BJ (cell line): ENCODE measurements around the gene SLC43A1. TPM values are rescaled to one million over a fixed set of nuclear protein-coding genes. Genes with fewer than 3 reads are reported as not detected.

Experiments
- CTCF ChIA-PET: fragments of 350-600 bp; formaldehyde crosslinking; extraction: SDS; loops from one replicate; lab custom pipeline; 2021; ENCODE audit warnings: antibody characterized with exemption, inconsistent platforms; lab: Yijun Ruan, JAX
- POLR2A ChIA-PET: fragments of 300-600 bp; sonication (Branson Sonifier 250); formaldehyde crosslinking; extraction: SDS; loops from one replicate; lab custom pipeline; 2021; ENCODE audit warnings: antibody characterized with exemption; lab: Charles Lee
- DNase-seq: peaks from one replicate; pipeline ENCODE4 v3.0.0-alpha.2; 2011; ENCODE audit warnings: low read depth
- H3K27me3 ChIP-seq: 2 replicates; pipeline ENCODE4 v1.6.0; 2011; ENCODE audit warnings: low read length; ENCODE audit not compliant: control insufficient read depth, insufficient read depth
- H3K36me3 ChIP-seq: 2 replicates; pipeline ENCODE4 v1.5.1; 2011; ENCODE audit warnings: low read length; ENCODE audit not compliant: control insufficient read depth, insufficient read depth
- H3K4me3 ChIP-seq: 2 replicates; pipeline ENCODE4 v1.5.1; 2011; ENCODE audit warnings: low read depth, mild to moderate bottlenecking, control low read depth, low read length
- polyA plus RNA-seq: library from polyadenylated mRNA; depleted of rRNA; stranded (reverse); fragments of >200 nt; gene quantifications from 2 replicates; pipeline ENCODE4 v1.2.3, GENCODE V29; 2011
- TF ChIP-seq, protein P1 (sequence below): IDR thresholded peaks from 2 replicates; pipeline ENCODE4 v1.5.1; 2011; ENCODE audit warnings: low read depth, mild to moderate bottlenecking, control low read depth, inconsistent platforms, low read length, moderate library complexity; ENCODE audit not compliant: insufficient read depth

The SLC43A1 gene
- polyA plus RNA-seq, 1 experiment: 23.4 TPM

DNA sequence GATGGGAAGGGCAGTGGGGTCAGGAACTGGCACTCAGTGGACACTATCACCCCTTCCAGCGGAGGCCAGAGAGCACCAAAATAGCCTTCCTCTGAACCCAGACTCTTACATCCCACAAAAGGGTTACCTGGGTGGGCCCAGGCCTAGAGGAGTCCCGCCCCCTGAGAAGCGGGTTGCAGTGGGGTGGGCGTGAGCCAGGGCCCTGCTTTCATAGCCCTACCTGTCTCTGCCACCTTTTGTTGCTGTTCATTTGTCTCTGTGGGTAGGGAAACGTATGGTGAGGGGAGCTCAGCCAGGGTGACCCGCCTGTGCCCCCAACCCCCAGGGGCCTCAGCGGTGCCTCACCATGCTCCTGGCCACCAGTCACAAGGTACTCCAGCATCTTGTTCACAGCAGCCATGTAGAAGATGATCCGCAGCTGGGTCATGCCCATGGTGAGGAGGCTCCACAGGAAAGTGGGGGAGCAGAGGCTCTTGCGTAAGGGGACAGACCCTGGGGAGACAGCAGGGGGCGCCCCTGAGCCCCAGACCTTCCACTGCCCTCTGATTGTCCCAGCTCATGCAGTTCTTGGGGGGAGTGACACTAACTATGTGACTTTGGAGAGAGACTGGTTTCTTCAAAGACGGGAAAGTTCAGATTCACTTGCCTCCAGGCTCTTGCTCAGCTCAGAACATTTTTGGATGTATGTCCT lies 24.0 kb downstream of the SLC43A1 start:
- H3K27me3 ChIP-seq: no peaks in the 10 kb centered on the region
- H3K4me3 ChIP-seq: no peak overlapping the region
- TF ChIP-seq, protein P1, sequence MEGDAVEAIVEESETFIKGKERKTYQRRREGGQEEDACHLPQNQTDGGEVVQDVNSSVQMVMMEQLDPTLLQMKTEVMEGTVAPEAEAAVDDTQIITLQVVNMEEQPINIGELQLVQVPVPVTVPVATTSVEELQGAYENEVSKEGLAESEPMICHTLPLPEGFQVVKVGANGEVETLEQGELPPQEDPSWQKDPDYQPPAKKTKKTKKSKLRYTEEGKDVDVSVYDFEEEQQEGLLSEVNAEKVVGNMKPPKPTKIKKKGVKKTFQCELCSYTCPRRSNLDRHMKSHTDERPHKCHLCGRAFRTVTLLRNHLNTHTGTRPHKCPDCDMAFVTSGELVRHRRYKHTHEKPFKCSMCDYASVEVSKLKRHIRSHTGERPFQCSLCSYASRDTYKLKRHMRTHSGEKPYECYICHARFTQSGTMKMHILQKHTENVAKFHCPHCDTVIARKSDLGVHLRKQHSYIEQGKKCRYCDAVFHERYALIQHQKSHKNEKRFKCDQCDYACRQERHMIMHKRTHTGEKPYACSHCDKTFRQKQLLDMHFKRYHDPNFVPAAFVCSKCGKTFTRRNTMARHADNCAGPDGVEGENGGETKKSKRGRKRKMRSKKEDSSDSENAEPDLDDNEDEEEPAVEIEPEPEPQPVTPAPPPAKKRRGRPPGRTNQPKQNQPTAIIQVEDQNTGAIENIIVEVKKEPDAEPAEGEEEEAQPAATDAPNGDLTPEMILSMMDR: peak; percentile 75
- ChIA-PET CTCF (interaction anchor here (0.7 to 15.7 kb wide), 11 partner anchors 10 to 143 kb away, joined by 3 to 182 read pairs (median 8); partner anchors contain the start of genes SLC43A1 and TIMM10), POLR2A (no interaction called here)
- peaks cover 14% of the 10 kb centered on the region for H3K36me3 ChIP-seq
- no peak for DNase-seq

DNA sequence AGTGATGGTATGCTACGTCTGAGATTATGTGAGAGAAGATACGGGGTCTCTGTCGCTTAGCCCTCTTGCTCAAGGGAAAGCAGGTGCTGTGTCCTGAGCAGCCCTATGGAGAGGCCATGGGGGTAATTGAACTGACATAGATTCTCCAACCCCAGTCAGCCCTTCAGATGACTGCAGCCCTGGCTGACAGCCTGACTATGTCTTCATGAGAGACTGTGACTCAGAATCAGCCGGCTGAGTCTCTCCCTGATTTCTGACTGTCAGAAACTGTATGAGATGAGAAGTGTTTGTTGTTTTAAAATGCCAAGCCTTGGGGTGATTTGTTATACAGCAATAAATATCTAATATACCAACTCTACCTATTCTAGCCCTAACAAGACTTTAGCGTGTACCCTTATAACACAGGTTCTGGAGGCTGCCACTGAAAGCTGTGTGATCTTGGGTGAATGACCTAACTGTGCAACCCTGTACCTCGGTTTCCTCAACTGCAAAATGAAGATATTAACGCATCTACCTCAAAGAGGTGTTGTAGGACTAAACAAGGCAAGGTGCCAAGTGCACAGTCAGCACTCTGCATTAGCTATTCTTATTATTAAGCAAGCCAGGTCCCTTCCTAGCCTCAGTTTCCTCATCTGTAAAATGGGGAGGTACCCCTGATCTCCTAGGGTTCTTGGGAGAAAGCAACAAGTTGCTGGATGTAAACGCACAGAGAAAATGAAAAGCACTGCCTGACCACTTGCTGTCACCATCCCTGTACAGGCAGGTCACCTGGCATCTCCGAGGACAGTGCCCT lies 24.9 kb downstream of the SLC43A1 start:
- no peak for DNase-seq
- peaks cover 10% of the 10 kb centered on the region for H3K36me3 ChIP-seq
- TF ChIP-seq, protein P1: no peak
- H3K27me3 ChIP-seq: no peaks in the 10 kb centered on the region
- ChIA-PET CTCF (interaction anchor here (1.3 to 15.7 kb wide), 8 partner anchors 10 to 46 kb away, joined by 3 to 182 read pairs (median 10); partner anchors contain the start of genes SLC43A1 and TIMM10), POLR2A (no interaction called here)
- no peak overlapping the region for H3K4me3 ChIP-seq

DNA sequence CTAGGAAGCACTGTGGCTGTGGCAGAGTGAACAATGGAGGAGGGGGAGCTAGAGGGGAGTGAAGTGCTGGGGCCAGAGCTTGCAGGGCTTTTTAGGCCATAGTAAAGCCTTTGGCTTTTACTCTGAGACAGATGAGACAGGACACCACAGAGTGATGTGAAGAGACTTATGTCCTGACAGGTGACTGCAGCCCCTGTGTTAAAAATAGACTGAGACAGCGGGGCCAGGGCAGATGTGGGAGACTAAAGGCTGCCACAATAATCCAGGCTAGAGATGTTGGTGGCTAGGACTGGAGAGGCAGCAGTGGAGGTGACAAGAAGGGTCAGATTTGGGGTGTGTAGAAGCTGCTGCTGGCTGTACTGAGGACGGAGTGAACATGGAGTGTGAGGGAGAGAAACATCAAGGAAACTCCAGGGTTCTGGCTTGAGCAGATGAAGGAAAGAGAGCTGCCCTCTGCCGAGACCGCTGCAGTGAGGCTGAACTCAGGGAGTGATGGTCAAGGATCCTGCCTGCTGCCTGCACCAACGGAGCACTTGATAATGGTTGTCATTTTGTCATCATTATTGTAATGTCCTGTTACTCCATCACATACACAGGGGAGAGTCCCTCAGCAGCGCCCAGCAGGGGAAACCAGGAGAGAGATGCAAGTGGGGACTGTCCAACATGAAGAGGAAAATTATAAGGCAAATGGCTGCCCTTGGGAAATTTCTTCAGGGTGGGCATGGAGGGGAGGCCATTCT lies 27.4 kb downstream of the SLC43A1 start:
- TF ChIP-seq, protein P1: no peak
- ChIA-PET POLR2A (interaction anchor here (0.5 kb wide), 1 partner anchor 22 kb away, joined by 3 read pairs; no protein-coding TSS in a partner anchor), CTCF (interaction anchor here (0.6 to 15.7 kb wide), 5 partner anchors 7 to 572 kb away, joined by 3 to 169 read pairs (median 6); partner anchors contain the start of gene RTN4RL2)
- H3K36me3 ChIP-seq: peaks cover 7% of the 10 kb centered on the region; the same call in 1 of the 2 replicates
- peaks cover 3% of the 10 kb centered on the region; the same call in 1 of the 2 replicates for H3K27me3 ChIP-seq
- no peak overlapping the region for H3K4me3 ChIP-seq
- no peak for DNase-seq

DNA sequence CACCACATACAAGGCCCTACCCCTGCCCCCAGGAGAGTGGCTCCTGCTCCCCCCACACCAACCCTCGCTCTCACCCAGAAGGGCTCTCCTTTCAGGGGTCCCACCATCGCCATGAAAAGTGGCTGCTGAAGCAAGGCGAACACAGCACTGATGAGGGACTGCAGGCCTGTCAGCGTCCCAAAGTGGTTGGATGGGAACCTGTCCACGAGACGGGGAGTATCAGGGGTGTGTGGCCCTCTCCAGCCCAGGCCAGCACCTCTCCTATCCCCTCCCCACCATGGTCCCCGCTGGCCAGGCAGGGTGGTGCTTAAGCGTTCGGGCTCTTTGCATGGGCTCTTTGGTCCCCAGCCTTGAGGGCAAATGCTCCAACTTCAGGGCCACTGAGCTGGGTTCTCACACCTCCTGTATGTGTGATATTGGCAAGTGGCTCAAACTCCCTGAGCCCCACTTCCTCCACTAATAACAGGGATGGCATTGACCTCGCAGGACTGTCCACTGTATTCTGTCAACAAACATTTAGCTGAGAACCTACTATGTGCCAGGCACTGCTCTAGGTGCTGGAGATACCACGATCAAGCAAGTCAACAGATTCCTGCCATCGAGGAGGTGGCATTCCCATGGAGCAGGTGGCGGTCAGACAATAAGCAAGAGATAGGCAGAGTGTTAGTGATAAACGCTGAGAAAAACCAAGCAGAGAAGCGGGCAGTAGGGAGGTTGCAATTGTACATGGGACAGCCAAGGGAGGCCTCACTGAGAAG lies 28.3 kb downstream of the SLC43A1 start:
- no peak for DNase-seq
- TF ChIP-seq, protein P1: no peak
- ChIA-PET POLR2A (no interaction called here), CTCF (interaction anchor here (0.8 to 1.7 kb wide), 3 partner anchors 28 to 40 kb away, joined by 5 to 7 read pairs (median 6); partner anchors contain the start of gene SLC43A1)
- H3K27me3 ChIP-seq: peaks cover 4% of the 10 kb centered on the region
- peaks cover 7% of the 10 kb centered on the region; the same call in 1 of the 2 replicates for H3K36me3 ChIP-seq
- H3K4me3 ChIP-seq: no peak overlapping the region
